GM12892 (cell line): ENCODE data around the gene QTRT2.

Experiments used
- DNase-seq: peaks from one replicate; pipeline ENCODE4 v3.0.0; 2011; ENCODE audit not compliant: insufficient read length
- FAIRE-seq: peaks from 2 replicates; lab custom pipeline; 2011; peaks lifted over from hg19 to GRCh38; lab: Jason Lieb, UNC
- POLR2A ChIP-seq: IDR thresholded peaks from 2 replicates; pipeline ENCODE4 v1.6.1; 2011; ENCODE audit warnings: low read depth, low read length, control low read depth
- POLR2AphosphoS5 ChIP-seq: IDR thresholded peaks from 2 replicates; pipeline ENCODE4 v1.6.1; 2011; ENCODE audit warnings: low read depth, low read length, control low read depth
- TAF1 ChIP-seq: IDR thresholded peaks from 2 replicates; pipeline ENCODE4 v1.6.1; 2011; ENCODE audit warnings: low read depth, mild to moderate bottlenecking, control low read depth, low read length, borderline replicate concordance

QTRT2 gene

DNA sequence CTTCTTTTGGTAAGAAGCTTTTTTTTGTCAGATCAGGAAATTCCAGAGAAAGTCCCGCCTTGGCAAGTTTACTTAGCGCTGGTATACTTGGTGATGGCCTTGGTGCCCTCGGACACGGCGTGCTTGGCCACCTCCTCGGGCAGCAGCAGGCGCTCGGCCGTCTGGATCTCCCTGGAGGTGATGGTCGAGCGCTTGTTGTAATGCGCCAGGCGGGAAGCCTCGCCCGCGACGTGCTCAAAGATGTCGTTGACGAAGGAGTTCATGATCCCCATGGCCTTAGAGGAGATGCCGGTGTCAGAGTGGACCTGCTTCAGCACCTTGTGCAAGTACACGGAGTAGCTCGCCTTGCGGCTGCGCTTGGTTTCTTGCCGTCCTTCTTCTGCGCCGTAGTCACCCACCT is 46.6 kb downstream of the QTRT2 start:
- no peak for TF ChIP-seq POLR2A
- no peak for TF ChIP-seq TAF1
- no peak for TF ChIP-seq POLR2AphosphoS5
- no peak for FAIRE-seq

GRCh38 chr3:114103858-114104257 is 47.3 kb downstream of the QTRT2 start:
- FAIRE-seq, result no peak
- TF ChIP-seq POLR2AphosphoS5 (no peak), POLR2A (no peak), TAF1 (no peak)

More for the DNA sequence above, 46.6 kb downstream of the QTRT2 start:
- DNase-seq, result no peak

GRCh38 chr3:114104414-114104813 is 47.9 kb downstream of the QTRT2 start:
- no peak for DNase-seq
- TF ChIP-seq POLR2AphosphoS5 (no peak), TAF1 (no peak), POLR2A (no peak)
- FAIRE-seq, result no peak

More at GRCh38 chr3:114103858-114104257, 47.3 kb downstream of the QTRT2 start:
- no peak for DNase-seq

DNA sequence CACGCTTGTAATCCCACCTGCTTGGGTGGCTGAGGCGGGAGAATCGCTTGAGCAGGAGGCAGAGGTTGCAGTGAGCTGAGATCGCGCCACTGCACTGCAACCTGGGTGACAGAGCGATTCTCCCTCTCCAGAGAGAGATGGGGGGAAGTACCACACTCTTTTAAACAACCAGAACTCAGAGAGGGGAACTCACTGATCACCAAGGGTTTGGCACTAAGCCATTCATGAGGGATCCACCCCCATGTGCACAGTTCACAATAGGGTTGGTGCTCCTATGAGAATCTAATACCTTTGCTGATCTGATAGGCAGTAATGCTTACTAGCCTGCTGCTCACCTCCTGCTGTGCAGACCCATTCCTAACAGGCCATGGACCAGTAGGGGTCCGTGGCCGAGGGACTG is 51.6 kb downstream of the QTRT2 start:
- no peak for DNase-seq
- TF ChIP-seq POLR2A (no peak), POLR2AphosphoS5 (no peak), TAF1 (no peak)
- no peak for FAIRE-seq

DNA sequence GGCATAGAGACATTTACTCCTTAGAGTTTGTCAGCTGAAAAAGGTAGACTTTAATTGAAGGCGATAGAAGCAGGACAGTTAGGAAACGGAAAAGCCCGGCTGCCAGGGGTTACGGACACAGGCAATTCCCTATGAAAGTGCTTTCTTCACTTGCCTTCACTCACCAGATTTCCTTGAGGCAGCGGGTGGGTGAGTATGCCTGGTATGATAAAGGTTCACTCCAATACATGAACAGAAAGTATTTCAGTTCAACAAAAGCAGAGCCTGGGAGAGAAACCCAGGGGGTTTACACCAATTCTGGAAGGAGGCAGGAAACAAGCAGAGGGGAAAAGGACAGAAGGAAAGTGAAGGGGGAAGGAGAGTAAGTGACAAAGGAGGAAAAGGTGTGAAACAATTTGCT is 53.9 kb downstream of the QTRT2 start:
- FAIRE-seq (no peak), DNase-seq (no peak)
- TF ChIP-seq TAF1, result no peak
- no peak for TF ChIP-seq POLR2A
- TF ChIP-seq POLR2AphosphoS5, result no peak

- FAIRE-seq (no peak), DNase-seq (no peak)
- TF ChIP-seq POLR2A (no peak), TAF1 (no peak), POLR2AphosphoS5 (no peak)
These were observed 54.7 kb downstream of the QTRT2 start for GRCh38 chr3:114111060-114111770.

DNA sequence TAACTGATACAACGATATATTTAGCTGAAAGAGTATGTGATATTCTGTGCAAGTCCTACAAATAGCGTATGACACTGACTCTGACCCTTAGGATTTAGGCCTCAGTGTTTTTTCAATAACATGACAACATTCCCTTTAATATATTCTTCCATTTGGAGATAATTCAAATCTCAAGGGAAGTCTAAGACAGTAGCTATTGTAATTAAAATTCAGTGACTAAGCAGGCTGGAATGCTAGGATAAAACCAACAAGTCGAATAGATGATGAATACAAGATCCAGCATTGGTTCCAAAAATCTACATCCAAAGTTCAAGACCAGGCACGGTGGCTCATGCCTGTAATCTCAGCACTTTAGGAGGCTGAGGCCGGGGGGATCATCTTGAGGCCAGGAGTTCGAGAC is 56.2 kb downstream of the QTRT2 start:
- FAIRE-seq (no peak), DNase-seq (no peak)
- no peak for TF ChIP-seq POLR2AphosphoS5
- no peak for TF ChIP-seq POLR2A
- TF ChIP-seq TAF1, result no peak

DNA sequence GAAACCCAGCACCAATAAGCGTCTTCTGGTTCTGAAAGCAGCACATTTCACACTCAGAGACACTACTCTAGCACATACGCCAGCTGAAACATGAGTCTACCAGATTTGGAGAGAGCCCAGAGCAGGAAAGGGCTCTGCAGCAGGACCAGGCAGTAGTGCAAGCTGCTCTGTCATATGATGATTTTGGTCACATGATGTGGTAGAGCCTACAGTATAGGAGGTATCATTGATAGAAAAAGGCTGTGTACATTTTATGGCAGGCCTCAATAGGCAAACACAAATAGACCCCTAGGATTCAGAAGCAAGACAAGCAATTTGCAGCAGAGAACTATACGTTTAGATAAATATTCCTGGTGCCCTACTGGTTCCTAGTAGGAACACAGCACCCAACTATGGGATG is 58.2 kb downstream of the QTRT2 start:
- FAIRE-seq, result no peak
- TF ChIP-seq POLR2AphosphoS5, result no peak
- no peak for TF ChIP-seq TAF1
- TF ChIP-seq POLR2A, result no peak

DNA sequence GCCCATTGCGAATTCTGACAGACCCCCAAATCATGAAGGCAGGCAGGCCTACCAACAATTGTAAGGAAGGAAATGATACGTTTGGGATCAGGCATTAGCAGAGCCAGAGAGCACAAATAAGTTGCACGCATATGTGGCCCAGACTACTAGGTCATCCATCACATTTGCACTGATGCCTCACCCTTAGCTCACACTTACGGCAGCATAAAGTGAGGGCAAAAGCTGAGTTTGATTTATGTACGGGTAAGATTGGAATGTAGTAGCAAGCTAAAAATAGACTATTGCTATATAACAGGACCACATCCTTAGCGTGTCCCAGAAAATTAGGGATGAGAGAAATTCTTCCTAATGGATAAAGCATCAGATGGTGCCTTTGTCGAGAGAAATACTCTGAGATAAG is 58.6 kb downstream of the QTRT2 start:
- FAIRE-seq (no peak), DNase-seq (no peak)
- no peak for TF ChIP-seq POLR2A

More for the DNA sequence above, 58.2 kb downstream of the QTRT2 start:
- DNase-seq, result no peak

GRCh38 chr3:114119776-114120175 is 63.2 kb downstream of the QTRT2 start:
- TF ChIP-seq POLR2A, result no peak
- no peak for TF ChIP-seq TAF1
- TF ChIP-seq POLR2AphosphoS5, result no peak
- FAIRE-seq (no peak), DNase-seq (no peak)

DNA sequence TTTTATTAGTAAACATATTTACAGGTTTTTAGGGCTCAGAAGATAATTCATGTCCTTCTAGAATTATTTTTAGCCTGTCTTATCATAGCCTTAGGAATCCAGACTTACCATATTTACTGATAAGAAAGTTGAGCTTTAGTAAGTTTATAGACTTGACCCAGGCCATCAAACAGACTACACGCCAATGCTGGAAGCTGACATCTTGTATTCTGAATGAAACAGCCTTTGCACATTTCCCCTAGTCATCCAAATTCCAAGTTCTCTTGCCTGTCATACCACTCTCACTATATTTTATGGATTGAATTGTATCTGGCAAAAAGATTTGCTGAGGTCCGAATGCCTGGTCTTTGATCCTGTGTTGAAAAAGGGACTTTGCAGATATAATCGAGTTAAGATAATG is 63.7 kb downstream of the QTRT2 start:
- no peak for DNase-seq
- TF ChIP-seq POLR2A (no peak), POLR2AphosphoS5 (no peak), TAF1 (no peak)

DNA sequence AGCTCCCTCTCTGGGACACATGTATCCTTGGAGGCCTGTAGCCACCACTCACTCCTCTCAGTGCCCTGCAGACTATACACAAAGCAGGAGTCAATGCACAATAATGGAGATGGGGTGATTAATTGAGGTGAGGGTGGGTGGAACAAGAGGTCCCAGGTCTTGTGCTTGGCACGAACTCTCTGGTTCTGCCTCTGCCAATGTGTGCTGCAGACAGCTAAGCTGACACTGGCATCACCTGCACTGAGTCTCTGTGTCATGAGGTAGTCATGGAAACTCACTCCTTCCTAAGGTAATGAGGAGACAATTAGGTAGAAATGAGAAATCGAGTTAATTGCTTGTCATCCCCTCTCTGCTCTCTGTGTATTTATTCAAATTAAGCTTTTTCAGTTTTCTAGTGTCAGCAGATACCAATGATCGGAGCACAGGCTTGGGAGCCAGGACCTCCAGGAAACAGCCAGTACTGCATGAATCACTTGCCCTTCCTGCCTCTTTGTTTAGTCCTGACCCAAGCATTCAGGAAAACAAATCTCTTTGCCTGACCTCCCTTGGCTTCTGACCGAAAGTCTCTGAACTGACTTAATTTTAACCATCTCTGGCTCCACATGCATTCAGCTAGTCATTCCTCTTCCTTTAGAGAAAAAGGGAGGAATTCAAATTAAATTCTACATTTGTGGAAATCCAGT is 65.6 kb downstream of the QTRT2 start:
- TF ChIP-seq TAF1, result no peak
- TF ChIP-seq POLR2AphosphoS5, result no peak
- no peak for TF ChIP-seq POLR2A
- DNase-seq (no peak), FAIRE-seq (no peak)

More for the DNA sequence above, 63.7 kb downstream of the QTRT2 start:
- no peak for FAIRE-seq

DNA sequence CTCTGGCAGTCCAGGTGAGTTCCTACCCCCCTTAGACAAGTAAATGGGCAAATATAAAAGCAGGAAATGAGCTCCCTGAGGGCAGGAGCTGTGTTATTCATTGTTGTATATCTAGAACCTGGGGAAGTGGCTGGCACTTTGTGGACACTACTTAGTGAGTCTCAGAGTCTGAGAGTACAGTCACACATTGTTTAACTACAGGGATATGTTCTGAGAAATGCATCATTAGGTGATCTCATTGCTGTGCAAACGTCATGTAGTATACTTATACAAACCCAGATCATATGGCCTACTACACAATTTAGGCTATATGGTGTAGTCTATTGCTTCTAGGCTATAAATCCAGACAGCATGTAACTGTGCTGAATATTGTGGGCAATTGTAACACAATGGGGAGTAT is 69.9 kb downstream of the QTRT2 start:
- no peak for DNase-seq
- no peak for FAIRE-seq
- TF ChIP-seq POLR2A (no peak), TAF1 (no peak), POLR2AphosphoS5 (no peak)

- TF ChIP-seq POLR2AphosphoS5 (no peak), TAF1 (no peak), POLR2A (no peak)
- FAIRE-seq (no peak), DNase-seq (no peak)
These were observed 71.0 kb downstream of the QTRT2 start for GRCh38 chr3:114127517-114127916.
